OCI-LY1 (cell line): ENCODE results near the gene TRIM10.
"Not testable (repeated sequence)": the region's sequence is repeated elsewhere in the genome, so short reads cannot be mapped to it uniquely, and the experiment has no call there.

ENCODE experiments used
- H2AFZ ChIP-seq: fragments of 200-600 bp; sonication (generic), shearing (Covaris generic); 2 replicates; pipeline ENCODE4 v1.6.0; 2014; ENCODE audit warnings: antibody characterized with exemption, mild to moderate bottlenecking, low read length
- H3F3A ChIP-seq: fragments of 200-600 bp; sonication (generic), shearing (Covaris generic); 2 replicates; pipeline ENCODE4 v1.6.0; 2014; ENCODE audit warnings: mild to moderate bottlenecking, antibody characterized with exemption, low read length, moderate library complexity; ENCODE audit not compliant: insufficient read depth
- H3K27ac ChIP-seq: fragments of 200-600 bp; sonication (generic); 2 replicates; pipeline ENCODE4 v1.5.1; 2014; ENCODE audit warnings: low read length, mixed run types, mild to moderate bottlenecking, low read depth; ENCODE audit not compliant: poor library complexity, severe bottlenecking
- H3K27me3 ChIP-seq: fragments of 200-600 bp; sonication (generic); 2 replicates; pipeline ENCODE4 v1.6.0; 2014; ENCODE audit warnings: antibody characterized with exemption, mild to moderate bottlenecking, low read length, moderate library complexity; ENCODE audit not compliant: insufficient read depth
- H3K36me3 ChIP-seq: fragments of 200-600 bp; sonication (generic); 2 replicates; pipeline ENCODE4 v1.6.1; 2014; ENCODE audit warnings: mild to moderate bottlenecking, antibody characterized with exemption, low read length, moderate library complexity, mixed read lengths; ENCODE audit not compliant: insufficient read depth
- H3K4me1 ChIP-seq: fragments of 200-600 bp; sonication (generic); 2 replicates; pipeline ENCODE4 v1.5.1; 2014; ENCODE audit warnings: mild to moderate bottlenecking, low read length, moderate library complexity; ENCODE audit not compliant: insufficient read depth, severe bottlenecking
- H3K4me2 ChIP-seq: fragments of 200-600 bp; sonication (generic), shearing (Covaris generic); 2 replicates; pipeline ENCODE4 v1.6.1; 2014; ENCODE audit warnings: low read length
- H3K4me3 ChIP-seq: fragments of 200-600 bp; sonication (generic); 2 replicates; pipeline ENCODE4 v1.5.1; 2014; ENCODE audit warnings: low read length, low read depth, mild to moderate bottlenecking, mixed read lengths; ENCODE audit not compliant: poor library complexity, severe bottlenecking
- H3K79me2 ChIP-seq: fragments of 200-600 bp; shearing (Covaris generic); 2 replicates; pipeline ENCODE4 v1.6.1; 2016; ENCODE audit warnings: mixed run types, low read length, mixed read lengths; ENCODE audit not compliant: insufficient read depth
- H3K9ac ChIP-seq: fragments of 200-600 bp; sonication (generic), shearing (Covaris generic); 2 replicates; pipeline ENCODE4 v1.6.1; 2014; ENCODE audit warnings: mild to moderate bottlenecking, low read length, mixed read lengths
- H3K9me2 ChIP-seq: fragments of 200-600 bp; sonication (generic), shearing (Covaris generic); 2 replicates; pipeline ENCODE4 v1.6.1; 2014; ENCODE audit warnings: low read depth, mild to moderate bottlenecking, low read length, mixed read lengths
- H3K9me3 ChIP-seq: fragments of 200-600 bp; shearing (Covaris generic); 2 replicates; pipeline ENCODE4 v1.6.1; 2014; ENCODE audit warnings: low read length, mixed read lengths
- H4K20me1 ChIP-seq: fragments of 200-600 bp; sonication (generic), shearing (Covaris generic); 2 replicates; pipeline ENCODE4 v1.6.0; 2016; ENCODE audit warnings: mild to moderate bottlenecking, low read length; ENCODE audit not compliant: insufficient read depth
- CTCF ChIP-seq: fragments of 200-600 bp; sonication (generic), shearing (Covaris generic); IDR thresholded peaks from 2 replicates; pipeline ENCODE4 v1.5.1; 2017; ENCODE audit warnings: mild to moderate bottlenecking, antibody characterized with exemption, low read length, moderate library complexity, mixed read lengths
- EZH2 ChIP-seq: fragments of 200-600 bp; sonication (generic), shearing (Covaris generic); IDR thresholded peaks from 2 replicates; pipeline ENCODE4 v1.8.0; 2017; ENCODE audit warnings: borderline replicate concordance, mixed run types, mild to moderate bottlenecking, antibody characterized with exemption, low read length, moderate library complexity, mixed read lengths

Gene TRIM10

GRCh38 chr6:30121446-30122366 lies 39.3 kb downstream of the TRIM10 start:
- no peaks in the 10 kb centered on the region for H3K36me3 ChIP-seq
- H3K4me1 ChIP-seq = no peaks in the 10 kb centered on the region
- no peaks in the 10 kb centered on the region for H3K9me2 ChIP-seq
- H3K9me3 ChIP-seq = no peaks in the 10 kb centered on the region
- no peaks in the 10 kb centered on the region for H4K20me1 ChIP-seq
- H2AFZ ChIP-seq = no peak overlapping the region
- no peaks in the 10 kb centered on the region for H3F3A ChIP-seq
- no peaks in the 10 kb centered on the region; the same call in 1 of the 2 replicates for H3K27me3 ChIP-seq
- H3K4me3 ChIP-seq = no peak overlapping the region
- H3K9ac ChIP-seq = no peak overlapping the region
- no peak overlapping the region for H3K4me2 ChIP-seq
- no peak for TF ChIP-seq CTCF
- TF ChIP-seq EZH2 = no peak
- H3K27ac ChIP-seq = no peak overlapping the region
- H3K79me2 ChIP-seq = no peaks in the 10 kb centered on the region

- not testable (repeated sequence) for H3K9ac ChIP-seq, H3K4me3 ChIP-seq, H3K79me2 ChIP-seq, H3K9me2 ChIP-seq, H3K27me3 ChIP-seq, H4K20me1 ChIP-seq, H3K9me3 ChIP-seq, H3K36me3 ChIP-seq, H3K27ac ChIP-seq, H3K4me2 ChIP-seq, H3K4me1 ChIP-seq, H2AFZ ChIP-seq, H3F3A ChIP-seq
Observed at GRCh38 chr6:30118691-30119090, 42.3 kb downstream of the TRIM10 start.

- no peaks in the 10 kb centered on the region; the same call in 1 of the 2 replicates for H3K27me3 ChIP-seq
- no peak overlapping the region for H3K9ac ChIP-seq
- H3K4me3 ChIP-seq = no peak overlapping the region
- H3K4me1 ChIP-seq = no peaks in the 10 kb centered on the region
- H4K20me1 ChIP-seq = no peaks in the 10 kb centered on the region
- no peaks in the 10 kb centered on the region for H3F3A ChIP-seq
- no peaks in the 10 kb centered on the region for H3K79me2 ChIP-seq
- no peak overlapping the region for H2AFZ ChIP-seq
- H3K36me3 ChIP-seq = no peaks in the 10 kb centered on the region
- H3K9me2 ChIP-seq = no peaks in the 10 kb centered on the region
- H3K4me2 ChIP-seq = no peak overlapping the region
- TF ChIP-seq CTCF = no peak
- TF ChIP-seq EZH2 = no peak
- H3K27ac ChIP-seq = no peak overlapping the region
- H3K9me3 ChIP-seq = no peaks in the 10 kb centered on the region
Observed at GRCh38 chr6:30116724-30117123, 44.3 kb downstream of the TRIM10 start.

GRCh38 chr6:30113841-30114240 lies 47.2 kb downstream of the TRIM10 start:
- no peak overlapping the region for H3K9ac ChIP-seq
- H3K4me3 ChIP-seq = no peak overlapping the region
- H3K4me2 ChIP-seq = no peak overlapping the region
- no peaks in the 10 kb centered on the region for H3K9me3 ChIP-seq
- no peak overlapping the region for H3K27ac ChIP-seq
- H3K4me1 ChIP-seq = no peaks in the 10 kb centered on the region
- no peaks in the 10 kb centered on the region for H3K9me2 ChIP-seq
- H3F3A ChIP-seq = no peaks in the 10 kb centered on the region
- H4K20me1 ChIP-seq = no peaks in the 10 kb centered on the region
- H3K36me3 ChIP-seq = no peaks in the 10 kb centered on the region
- no peaks in the 10 kb centered on the region for H3K27me3 ChIP-seq
- no peaks in the 10 kb centered on the region for H3K79me2 ChIP-seq
- TF ChIP-seq EZH2 = no peak
- no peak for TF ChIP-seq CTCF
- H2AFZ ChIP-seq = no peak overlapping the region
